K562 (cell line): Measurements from ENCODE around the gene MOB4. TPM values are rescaled to one million over a fixed set of nuclear protein-coding genes. Genes with fewer than 3 reads are reported as not detected.

ENCODE experiments used
- ATAC-seq: fragments of 200-7000 bp; cut with Tn5 transposase; 3 replicates; pipeline ENCODE4 v1.9.1; 2020; ENCODE audit warnings: moderate library complexity
- BruUV-seq: library from RNA; stranded (reverse); fragments of 400-500 nt; replicated peaks from 2 replicates; lab custom pipeline; 2021; lab: Mats Ljungman, UMichigan
- CTCF ChIA-PET: fragments of 300-600 bp; formaldehyde crosslinking; extraction: SDS; loops from one replicate; lab custom pipeline; 2021; ENCODE audit warnings: low intra/inter-chr PET ratio; lab: Yijun Ruan, JAX
- POLR2A ChIA-PET: fragments of 300-600, 350-650 bp; sonication (Branson Sonifier 250); formaldehyde crosslinking; extraction: SDS; loops from one replicate; lab custom pipeline; 2021; ENCODE audit warnings: antibody characterized with exemption, inconsistent platforms; lab: Yijun Ruan, JAX
- DNase-seq, 4 experiments: peaks; one replicate each; pipeline versions ENCODE4 v3.0.0 to v3.0.0-alpha.2; 2011 to 2018; ENCODE audit warnings: low spot score in 3 of 4, mixed read lengths in 3 of 4; ENCODE audit errors: extremely low read depth in 1 of 4
- FAIRE-seq: peaks from 2 replicates; lab custom pipeline; 2011; peaks lifted over from hg19 to GRCh38; lab: Jason Lieb, UNC
- H2AFZ ChIP-seq: 2 replicates; pipeline ENCODE4 v1.6.0; 2011; ENCODE audit warnings: low read depth, low read length, control low read depth, inconsistent platforms
- H3K27ac ChIP-seq: fragments of 200-600 bp; 3 replicates; pipeline ENCODE4 v1.8.0; 2011; ENCODE audit warnings: low read depth, mild to moderate bottlenecking, control low read depth, inconsistent platforms, low read length, moderate library complexity, mixed read lengths; ENCODE audit errors: extremely low read depth
- H3K27me3 ChIP-seq, 2 experiments: fragments of 300-600 bp in 1 of 2; 2 replicates in 1 of 2; 3 replicates in 1 of 2; pipeline versions ENCODE4 v1.6.0 to v1.8.0; 2011; ENCODE audit warnings: inconsistent platforms in 2 of 2, low read length in 2 of 2, mild to moderate bottlenecking in 1 of 2, mixed read lengths in 1 of 2, moderate library complexity in 1 of 2; ENCODE audit not compliant: control insufficient read depth in 2 of 2, insufficient read depth in 2 of 2
- H3K36me3 ChIP-seq: fragments of 300-600 bp; 3 replicates; pipeline ENCODE4 v1.8.0; 2011; ENCODE audit warnings: mild to moderate bottlenecking, low read length, inconsistent platforms; ENCODE audit not compliant: control insufficient read depth, insufficient read depth
- H3K4me1 ChIP-seq, 2 experiments: fragments of 200-600 bp in 1 of 2; replicated peaks in 1 of 2; 2 replicates in 1 of 2; 3 replicates in 1 of 2; pipeline versions ENCODE4 v1.5.1 to v1.8.0; 2011; ENCODE audit warnings: inconsistent platforms in 2 of 2, low read length in 2 of 2, mild to moderate bottlenecking in 1 of 2, mixed read lengths in 1 of 2, moderate library complexity in 1 of 2; ENCODE audit not compliant: control insufficient read depth in 2 of 2, insufficient read depth in 2 of 2
- H3K4me2 ChIP-seq: 2 replicates; pipeline ENCODE4 v1.6.1; 2011; ENCODE audit warnings: low read length, control low read depth, inconsistent platforms, mixed read lengths; ENCODE audit not compliant: insufficient read depth
- H3K4me3 ChIP-seq: fragments of 200-600 bp; sonication (generic), shearing (Covaris generic); 2 replicates; pipeline ENCODE4 v1.5.1; 2016; ENCODE audit warnings: control low read depth, inconsistent platforms
- H3K79me2 ChIP-seq: fragments of 200-600 bp; 3 replicates; pipeline ENCODE4 v1.8.0; 2011; ENCODE audit warnings: low read length, inconsistent platforms; ENCODE audit not compliant: control insufficient read depth, insufficient read depth
- H3K9ac ChIP-seq, 2 experiments: 2 replicates each; pipeline versions ENCODE4 v1.6.0 to v1.6.1; 2011; ENCODE audit warnings: low read depth in 2 of 2, low read length in 2 of 2, control low read depth in 1 of 2, inconsistent platforms in 1 of 2, mild to moderate bottlenecking in 1 of 2, mixed read lengths in 1 of 2; ENCODE audit not compliant: insufficient read depth in 1 of 2
- H3K9me1 ChIP-seq: one replicate; pipeline ENCODE4 v1.6.0; 2011; ENCODE audit warnings: inconsistent platforms, mild to moderate bottlenecking, low read length, moderate library complexity; ENCODE audit not compliant: control insufficient read depth, insufficient read depth
- H3K9me3 ChIP-seq: replicated peaks from 2 replicates; pipeline ENCODE4 v1.5.1; 2011; ENCODE audit warnings: low read depth, low read length, inconsistent platforms; ENCODE audit not compliant: control insufficient read depth, insufficient read depth
- H4K20me1 ChIP-seq: replicated peaks from 2 replicates; pipeline ENCODE4 v1.6.1; 2011; ENCODE audit warnings: low read length, inconsistent platforms, mixed read lengths; ENCODE audit not compliant: control insufficient read depth, insufficient read depth
- BCLAF1 ChIP-seq, 2 experiments: fragments of 450-650 bp in 1 of 2; IDR thresholded peaks; 2 replicates each; pipeline ENCODE4 v1.6.1; 2011 to 2017; ENCODE audit warnings: low read depth in 2 of 2, antibody characterized with exemption in 1 of 2, borderline replicate concordance in 1 of 2, low read length in 1 of 2, mild to moderate bottlenecking in 1 of 2, mixed read lengths in 1 of 2; ENCODE audit not compliant: control insufficient read depth in 1 of 2
- BHLHE40 ChIP-seq: IDR thresholded peaks from 2 replicates; pipeline ENCODE4 v1.6.1; 2011; ENCODE audit warnings: low read length, improper control_type of control experiment
- BMI1 ChIP-seq: fragments of 150-350 bp; IDR thresholded peaks from 2 replicates; pipeline ENCODE4 v1.6.1; 2014; ENCODE audit warnings: low read length
- E2F5 ChIP-seq: sonication (generic); formaldehyde crosslinking; IDR thresholded peaks from 2 replicates; pipeline ENCODE4 v1.8.0; 2022; ENCODE audit warnings: mild to moderate bottlenecking, missing genetic modification reagents
- HDAC1 ChIP-seq, 2 experiments: fragments of 450-650 bp; IDR thresholded peaks; 2 replicates each; pipeline ENCODE4 v1.6.1; 2016 to 2017; ENCODE audit warnings: inconsistent platforms in 1 of 2, mild to moderate bottlenecking in 1 of 2, moderate library complexity in 1 of 2
- HNRNPUL1 ChIP-seq: fragments of 200-400 bp; formaldehyde crosslinking; IDR thresholded peaks from 2 replicates; pipeline ENCODE4 v1.6.1; 2017; ENCODE audit warnings: low read length
- MCM5 ChIP-seq: fragments of 450-650 bp; IDR thresholded peaks from 2 replicates; pipeline ENCODE4 v1.6.1; 2016; ENCODE audit warnings: low read depth
- MTA3 ChIP-seq: fragments of 450-650 bp; formaldehyde crosslinking; IDR thresholded peaks from 2 replicates; pipeline ENCODE4 v1.6.1; 2017; ENCODE audit warnings: mild to moderate bottlenecking, borderline replicate concordance
- PTTG1 ChIP-seq: fragments of 450-650 bp; IDR thresholded peaks from 2 replicates; pipeline ENCODE4 v1.6.1; 2016; ENCODE audit warnings: low read depth, mild to moderate bottlenecking, missing genetic modification characterization, missing compliant biosample characterization
- RBM17 ChIP-seq: fragments of 200-400 bp; formaldehyde crosslinking; IDR thresholded peaks from 2 replicates; pipeline ENCODE4 v1.6.1; 2017; ENCODE audit warnings: low read depth, mild to moderate bottlenecking, low read length, borderline replicate concordance
- TBP ChIP-seq: optimal IDR thresholded peaks from 2 replicates; pipeline ENCODE3; 2011; ENCODE audit warnings: low read depth, low read length, improper control_type of control experiment
- ZNF282 ChIP-seq: sonication (generic); formaldehyde crosslinking; IDR thresholded peaks from 2 replicates; pipeline ENCODE4 v1.8.1; 2023; ENCODE audit warnings: missing genetic modification reagents
- ZNF444 ChIP-seq: fragments of 250-450 bp; sonication (Bioruptor Pico); IDR thresholded peaks from 2 replicates; pipeline ENCODE4 v1.4.0; 2020; ENCODE audit warnings: mild to moderate bottlenecking, moderate library complexity
- WGBS: fragments of 100-300 bp; shearing (Covaris generic); methylation state at CpG from one replicate; pipeline ENCODE4 v1.1.6; 2016; ENCODE audit warnings: low coverage, mixed read lengths; ENCODE audit not compliant: insufficient coverage; ENCODE audit errors: missing lambda C conversion rate; 5-methylcytosine and 5-hydroxymethylcytosine counted together
- in situ Hi-C: fragments of 300-500 bp; cut with MboI; formaldehyde crosslinking; loops from 4 replicates; pipeline ENCODE4 v1.15.0; 2018; ENCODE audit warnings: inconsistent platforms, mixed read lengths
- intact Hi-C: fragments of 100-400 bp; cut with micrococcal nuclease; formaldehyde crosslinking; loops from 2 replicates; pipeline ENCODE4 v1.14.2; 2022
- polyA plus RNA-seq, 8 experiments: library from polyadenylated mRNA; depleted of rRNA in 4 of 8; stranded (reverse) in 5 of 8; unstranded in 3 of 8; fragments of >200 nt; fragmentation: Nextera tagmentation in 2 of 8; fragmentation: Illumina TruSeq in 1 of 8; extraction: Ambion mirVana in 2 of 8; extraction: Trizol in 1 of 8; gene quantifications; 2 replicates each; pipeline versions ENCODE4 v1.2.1 to v1.2.3, GENCODE V29; 2011 to 2014; ENCODE audit warnings: inconsistent platforms in 1 of 8, missing spikeins in 1 of 8
- total RNA-seq, 7 experiments: library from RNA; depleted of rRNA in 6 of 7; stranded (reverse); fragments of >200 nt in 6 of 7; fragmentation: Illumina TruSeq in 2 of 7; extraction: Trizol in 2 of 7; gene quantifications; 2 replicates each; pipeline versions ENCODE4 v1.2.1 to v1.2.3, GENCODE V29; 2011 to 2021; ENCODE audit warnings: low replicate concordance in 1 of 7

The MOB4 gene
- total and polyA plus RNA-seq, 9 of the 15 experiments (the other 6 are each of a cell fraction or from before 2014, with no cell fraction given): 13.5 to 30.8 (median 22.2) TPM

GRCh38 chr2:197597166-197597565 lies 81.3 kb downstream of the MOB4 start:
- ChIA-PET CTCF (no interaction called here), POLR2A (interaction anchor here (0.6 kb wide), 1 partner anchor 117 kb away, joined by 3 read pairs; no protein-coding TSS in a partner anchor)
- DNase-seq (no peak), ATAC-seq (no peak), FAIRE-seq (no peak)
- H3K4me2 ChIP-seq: no peak overlapping the region
- no peak overlapping the region for H3K4me3 ChIP-seq
- BruUV-seq: no TSS peak
- no peak overlapping the region for H3K9ac ChIP-seq
- TF ChIP-seq HDAC1 (IDR thresholded peaks at IDR 0.05): no peak
- no peak for TF ChIP-seq MTA3
- TF ChIP-seq BCLAF1 (IDR thresholded peaks at IDR 0.05; ENCODE audit: borderline replicate concordance in 1 of 2, control insufficient read depth in 1 of 2, low read depth in 2 of 2, low read length in 1 of 2): no peak
- TF ChIP-seq TBP: no peak
- TF ChIP-seq HNRNPUL1: no peak
- TF ChIP-seq BHLHE40: no peak
- TF ChIP-seq RBM17: no peak
- TF ChIP-seq E2F5: no peak
- TF ChIP-seq ZNF444 (CRISPR knock-in tag): no peak
- TF ChIP-seq BMI1: no peak
- TF ChIP-seq ZNF282 (CRISPR knock-in tag): no peak
- no peak for TF ChIP-seq PTTG1 (tag)
- no peak for TF ChIP-seq MCM5
- H3K36me3 ChIP-seq: no peaks in the 10 kb centered on the region
- 0% methylated on average over 4 of the region's 4 CpGs for WGBS
- no peak overlapping the region for H3K27ac ChIP-seq
- H3K79me2 ChIP-seq: no peaks in the 10 kb centered on the region
- in situ Hi-C loops (no loop called here), intact Hi-C loops (loop anchor here (5.0 to 10.0 kb wide), 3 partner anchors 95 to 212 kb away; partner anchors contain the start of genes COQ10B and HSPE1)
- peaks cover 0 to 5% of the 10 kb centered on the region in 2 experiments; a peak in 1 of 5 replicates for H3K4me1 ChIP-seq
- H3K9me1 ChIP-seq: no peaks in the 10 kb centered on the region
- no peaks in the 10 kb centered on the region for H4K20me1 ChIP-seq
- H3K27me3 ChIP-seq: no peaks in the 10 kb centered on the region; a peak in 1 of 5 replicates
- H3K9me3 ChIP-seq: no peaks in the 10 kb centered on the region
- H2AFZ ChIP-seq: no peak overlapping the region
